ENCODE data around the gene DHRSX.
"Not testable (repeated sequence)": the region's sequence is repeated elsewhere in the genome, so short reads cannot be mapped to it uniquely, and the experiment has no call there.

DHRSX gene

DNA sequence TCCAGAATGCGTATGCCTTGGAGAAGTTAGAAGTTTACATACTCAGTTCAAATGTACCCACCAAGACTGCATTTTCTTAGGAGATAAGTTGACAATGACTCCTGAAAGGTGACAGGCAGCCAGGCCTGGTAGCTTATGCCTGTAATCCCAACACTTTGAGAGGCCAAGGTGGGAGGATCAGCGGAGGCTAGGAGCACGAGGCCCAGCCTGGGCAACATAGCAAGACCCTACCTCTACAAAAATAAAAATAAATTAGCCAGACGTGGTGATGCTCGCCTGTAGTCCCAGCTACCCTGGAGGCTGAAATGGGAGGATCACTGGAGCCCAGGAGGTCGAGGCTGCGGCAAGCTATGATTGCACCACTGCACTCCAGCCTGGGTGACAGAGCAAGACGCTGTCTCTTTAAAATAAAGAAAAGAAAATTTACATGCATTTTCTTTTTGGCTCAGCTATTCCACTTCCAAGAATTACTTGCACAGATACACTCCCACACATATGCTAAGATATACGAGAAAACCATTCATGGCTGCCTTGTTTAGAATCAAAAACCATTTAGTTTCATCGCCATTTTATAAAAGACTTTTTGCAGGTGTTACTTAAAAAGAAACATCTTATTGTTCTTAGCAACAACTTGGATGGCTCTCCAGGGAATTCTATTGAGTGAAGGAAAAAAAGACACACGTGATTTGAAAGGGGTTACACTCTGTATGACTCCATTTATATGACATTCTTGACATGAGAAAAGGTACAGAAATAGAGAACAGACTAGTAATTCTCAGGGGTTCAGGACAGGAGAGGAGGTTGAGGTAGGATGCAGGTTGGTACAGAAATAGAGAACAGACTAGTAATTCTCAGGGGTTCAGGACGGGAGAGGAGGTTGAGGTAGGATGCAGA lies 66.3 kb downstream of the DHRSX start:
- in situ Hi-C loops (cut with MboI; ENCODE audit: low sequenced_read_pairs), result no loop called here

DNA sequence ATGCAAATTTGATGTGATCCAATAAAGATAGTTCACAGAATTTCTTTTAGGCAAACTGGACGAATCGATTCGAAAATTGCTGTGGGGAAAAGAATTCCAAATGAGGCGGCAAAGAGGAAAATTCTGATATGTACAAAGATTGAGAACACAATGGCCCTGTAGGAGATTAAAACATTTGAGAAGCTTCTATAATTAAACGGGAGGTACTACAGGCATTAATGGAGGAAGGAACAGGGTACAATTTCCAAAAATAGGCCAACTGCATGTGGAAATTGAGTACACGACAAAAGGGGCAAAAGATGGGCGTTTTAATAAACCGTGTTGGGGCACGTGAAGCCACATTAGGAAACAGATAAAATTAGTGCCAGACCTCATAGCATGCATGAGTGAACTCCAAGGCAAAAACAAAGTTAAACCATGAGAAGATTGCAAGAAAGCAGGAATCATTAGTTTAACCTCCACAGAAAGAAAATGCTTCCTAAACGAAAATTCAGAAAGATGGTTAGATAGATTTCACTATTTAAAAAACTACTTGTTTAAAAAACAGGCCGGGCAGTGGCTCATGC lies 68.4 kb downstream of the DHRSX start:
- in situ Hi-C loops (cut with MboI; ENCODE audit: low sequenced_read_pairs), result no loop called here

DNA sequence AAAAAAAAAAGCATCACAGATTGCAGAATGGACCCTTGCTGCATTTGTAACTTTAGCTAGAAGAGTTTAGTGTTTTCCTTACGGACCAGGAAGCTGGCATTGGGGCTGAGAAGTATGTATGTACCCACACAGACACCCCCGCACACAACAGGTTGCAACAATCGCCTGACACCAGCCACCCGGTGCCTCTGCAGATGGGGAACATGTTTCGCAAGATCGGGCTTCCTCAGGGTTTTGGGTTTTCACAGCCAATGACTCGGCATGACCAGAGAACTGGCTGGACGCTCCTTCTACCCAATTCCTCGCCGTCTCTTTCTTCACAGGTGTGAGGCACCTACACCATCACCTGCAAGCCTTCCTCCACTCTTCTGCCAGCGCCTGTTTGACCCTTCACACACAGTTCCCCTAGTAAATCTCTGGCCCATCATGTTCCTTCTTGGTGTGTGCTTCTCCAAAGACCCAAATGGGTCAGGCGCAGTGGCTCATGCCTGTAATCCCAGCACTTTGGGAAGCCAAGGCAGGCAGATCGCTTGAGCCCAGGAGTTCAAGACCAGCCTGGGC lies 70.4 kb downstream of the DHRSX start:
- in situ Hi-C loops (cut with MboI; ENCODE audit: low sequenced_read_pairs), result no loop called here

DNA sequence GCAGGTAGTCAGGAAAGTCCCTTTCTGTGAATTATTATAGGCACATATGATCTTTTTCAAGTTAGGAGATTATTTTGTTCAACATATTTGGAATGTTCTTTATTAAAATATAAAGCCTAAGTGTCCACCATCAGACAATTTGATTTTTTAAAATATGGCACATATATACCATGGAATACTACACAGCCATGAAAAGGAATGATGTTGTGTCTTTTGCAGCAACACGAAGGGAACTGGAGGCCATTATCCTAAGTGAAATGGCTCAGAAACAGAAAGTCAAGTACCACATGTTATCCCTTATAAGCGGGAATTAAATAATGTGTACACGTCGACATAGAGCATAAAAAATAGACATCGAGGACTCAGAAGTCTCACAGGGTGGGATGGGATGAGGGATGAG lies 73.0 kb downstream of the DHRSX start:
- in situ Hi-C loops (cut with MboI; ENCODE audit: low sequenced_read_pairs), result no loop called here

DNA sequence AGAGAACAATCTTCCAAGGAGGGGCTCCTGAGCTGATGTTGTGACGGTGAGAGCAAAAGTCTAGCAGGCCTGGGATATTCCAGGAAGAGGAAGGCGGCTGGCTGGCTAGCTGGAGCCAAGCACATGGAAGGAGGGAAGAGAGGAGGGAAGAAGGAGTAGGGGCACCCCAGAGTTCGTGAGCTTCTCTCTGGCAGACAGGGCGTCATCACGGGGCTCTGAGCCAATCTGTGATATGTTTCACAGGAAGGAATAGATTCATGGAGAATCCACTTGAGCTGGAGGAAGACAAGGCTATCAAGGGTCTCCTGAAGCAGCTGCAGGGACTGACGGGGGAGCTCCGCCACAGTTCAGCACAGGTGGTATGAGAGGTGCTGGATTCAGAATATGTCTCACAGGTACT lies 73.6 kb downstream of the DHRSX start:
- in situ Hi-C loops (cut with MboI; ENCODE audit: low sequenced_read_pairs), result no loop called here

DNA sequence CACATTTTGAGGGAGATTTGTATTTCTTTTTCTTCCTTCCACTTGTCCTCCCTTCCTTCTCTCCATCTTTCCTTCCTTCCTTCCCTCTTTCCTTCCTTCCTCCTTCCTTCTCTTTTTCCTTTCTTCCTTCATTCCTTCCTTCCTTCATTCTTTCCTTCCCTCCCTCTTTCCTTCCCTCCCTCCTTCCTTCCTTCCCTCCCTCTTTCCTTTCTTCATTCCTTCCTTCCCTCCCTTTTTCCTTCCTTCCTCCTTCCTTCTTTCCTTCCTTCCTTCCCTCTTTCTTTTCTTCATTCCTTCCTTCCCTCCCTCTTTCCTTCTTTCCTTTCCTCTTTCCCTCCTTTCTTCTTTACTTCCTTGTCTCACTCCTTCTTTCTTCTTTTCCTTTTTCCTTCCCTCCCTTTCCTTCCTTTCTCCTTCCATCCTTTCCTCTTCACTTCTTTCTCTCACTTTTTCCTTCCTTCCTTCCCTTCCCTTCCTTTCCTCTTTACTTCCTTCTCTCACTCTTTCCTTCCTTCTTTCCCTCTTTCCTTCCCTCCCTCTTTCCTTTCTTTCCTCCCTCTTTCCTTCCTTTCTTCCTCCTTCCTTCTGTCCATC lies 74.4 kb downstream of the DHRSX start:
- in situ Hi-C loops (cut with MboI; ENCODE audit: low sequenced_read_pairs), result no loop called here

DNA sequence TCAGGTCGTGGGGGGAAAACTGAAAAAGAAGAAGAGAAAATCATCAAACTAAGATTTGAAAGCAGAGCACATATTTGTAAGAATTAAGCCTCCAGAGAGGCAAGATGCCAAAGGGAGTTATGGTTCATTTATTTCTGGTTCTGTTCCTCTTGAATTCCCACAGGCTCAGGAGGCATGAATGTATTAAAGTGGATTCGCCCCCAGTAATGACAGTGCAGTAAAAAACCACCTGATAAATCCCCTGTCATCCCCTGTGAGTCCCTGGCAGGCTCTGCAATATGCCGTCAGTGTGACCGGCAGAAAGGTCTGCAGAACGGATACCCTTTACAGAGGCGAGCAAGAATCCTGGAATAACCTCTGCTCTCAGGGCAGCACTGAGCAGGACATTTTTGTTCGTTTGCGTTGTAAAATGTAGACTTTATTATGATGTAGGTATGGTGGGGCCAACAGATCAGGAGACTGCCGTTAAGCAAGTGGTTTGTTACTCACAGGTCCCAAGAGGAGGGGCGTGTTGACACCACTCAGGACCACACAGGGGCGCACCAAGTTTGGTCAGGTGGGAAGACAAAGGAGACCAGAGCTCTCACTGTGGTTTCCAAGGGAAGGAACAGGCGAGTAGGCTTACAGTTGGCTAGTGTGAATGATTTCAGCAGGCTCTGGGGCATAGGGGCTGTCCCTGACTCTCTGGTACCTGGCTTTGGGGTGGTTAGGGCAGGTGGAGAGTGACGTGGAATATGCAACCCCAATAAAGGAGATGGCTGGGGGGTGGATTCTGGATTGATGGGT lies 75.3 kb downstream of the DHRSX start:
- in situ Hi-C loops (cut with MboI; ENCODE audit: low sequenced_read_pairs), result no loop called here

DNA sequence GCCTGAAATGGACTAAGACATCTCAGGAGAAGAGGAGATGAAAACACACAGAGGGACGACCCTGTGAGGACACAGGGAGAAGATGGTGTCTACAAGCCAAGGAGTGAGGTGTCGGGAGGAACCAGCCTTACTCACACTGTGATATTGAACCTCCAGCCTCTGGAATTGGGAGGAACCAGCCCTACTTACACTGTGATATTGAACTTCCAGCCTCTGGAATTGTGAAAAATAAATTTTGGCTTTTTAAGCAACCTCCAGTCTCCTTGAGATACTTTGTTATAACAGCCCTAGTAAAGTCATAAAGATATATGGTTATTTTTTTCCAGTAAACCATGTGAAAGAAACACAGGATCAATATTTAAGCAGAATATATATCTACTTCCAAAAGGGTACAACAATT lies 76.5 kb downstream of the DHRSX start:
- in situ Hi-C loops (cut with MboI; ENCODE audit: low sequenced_read_pairs), result no loop called here

DNA sequence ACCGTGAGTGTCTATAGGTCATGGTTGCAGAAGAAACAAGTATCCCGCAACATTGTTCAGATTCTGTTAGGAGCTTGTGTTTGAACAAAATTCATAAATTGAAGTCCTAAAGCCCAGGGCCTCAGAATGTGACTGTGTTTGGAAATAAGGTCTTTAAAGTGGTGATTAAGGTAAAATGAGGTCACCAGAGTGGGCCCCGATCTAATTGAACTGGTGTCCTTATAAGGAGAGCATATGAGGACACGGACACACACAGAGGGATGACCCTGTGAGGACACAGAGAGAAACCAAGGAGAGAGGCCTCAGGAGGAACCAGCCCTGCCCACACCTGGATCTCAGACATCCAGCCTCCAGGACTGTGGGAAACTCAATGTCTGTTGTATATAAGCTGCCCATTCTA lies 76.9 kb downstream of the DHRSX start:
- in situ Hi-C loops (cut with MboI; ENCODE audit: low sequenced_read_pairs), result no loop called here

DNA sequence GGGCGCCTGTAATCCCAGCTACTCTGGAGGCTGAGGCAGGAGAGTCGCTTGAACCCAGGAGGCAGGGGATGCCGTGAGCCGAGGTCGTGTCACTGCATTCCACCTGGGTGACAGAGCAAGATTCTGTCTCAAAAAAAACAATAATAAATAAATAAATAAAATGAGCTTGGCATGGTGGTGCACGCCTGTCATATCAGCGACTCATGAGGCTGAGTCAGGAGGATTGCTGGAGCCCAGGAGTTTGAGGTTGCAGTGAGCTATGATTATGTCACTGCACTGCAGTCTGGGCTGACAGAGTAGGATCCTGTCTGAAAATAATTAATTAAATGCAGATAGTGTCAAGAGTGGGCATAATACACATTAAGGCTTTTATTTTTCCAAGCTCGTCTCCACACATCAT lies 77.5 kb downstream of the DHRSX start:
- in situ Hi-C loops (cut with MboI; ENCODE audit: low sequenced_read_pairs), result no loop called here

DNA sequence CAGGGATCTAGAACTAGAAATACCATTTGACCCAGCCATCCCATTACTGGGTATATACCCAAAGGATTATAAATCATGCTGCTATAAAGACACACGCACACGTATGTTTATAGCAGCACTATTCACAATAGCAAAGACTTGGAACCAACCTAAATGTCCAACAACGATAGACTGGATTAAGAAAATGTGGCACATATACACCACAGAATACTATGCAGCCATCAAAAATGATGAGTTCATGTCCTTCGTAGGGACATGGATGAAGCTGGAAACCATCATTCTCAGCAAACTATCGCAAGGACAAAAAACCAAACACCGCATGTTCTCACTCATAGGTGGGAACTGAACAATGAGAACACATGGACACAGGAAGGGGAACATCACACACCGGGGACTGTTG lies 81.4 kb downstream of the DHRSX start:
- in situ Hi-C loops (cut with MboI; ENCODE audit: low sequenced_read_pairs), result not testable (repeated sequence)

DNA sequence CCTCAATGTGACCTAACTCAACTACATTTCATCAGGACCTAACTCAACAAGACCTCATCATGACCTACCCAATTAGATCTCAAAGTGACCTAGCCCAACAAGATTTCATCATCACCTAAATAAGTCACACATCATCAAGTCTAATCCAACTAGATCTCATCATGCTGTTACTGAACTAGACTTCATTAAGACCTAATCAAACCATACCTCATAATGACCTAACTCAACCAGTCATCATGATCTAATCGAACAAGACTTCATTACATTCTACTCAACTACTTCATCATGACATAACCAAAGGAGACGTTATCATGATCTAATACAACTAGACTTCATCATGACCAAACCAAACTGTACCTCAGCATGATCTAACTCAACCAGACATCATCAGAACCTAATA lies 82.8 kb downstream of the DHRSX start:
- in situ Hi-C loops (cut with MboI; ENCODE audit: low sequenced_read_pairs), result no loop called here

DNA sequence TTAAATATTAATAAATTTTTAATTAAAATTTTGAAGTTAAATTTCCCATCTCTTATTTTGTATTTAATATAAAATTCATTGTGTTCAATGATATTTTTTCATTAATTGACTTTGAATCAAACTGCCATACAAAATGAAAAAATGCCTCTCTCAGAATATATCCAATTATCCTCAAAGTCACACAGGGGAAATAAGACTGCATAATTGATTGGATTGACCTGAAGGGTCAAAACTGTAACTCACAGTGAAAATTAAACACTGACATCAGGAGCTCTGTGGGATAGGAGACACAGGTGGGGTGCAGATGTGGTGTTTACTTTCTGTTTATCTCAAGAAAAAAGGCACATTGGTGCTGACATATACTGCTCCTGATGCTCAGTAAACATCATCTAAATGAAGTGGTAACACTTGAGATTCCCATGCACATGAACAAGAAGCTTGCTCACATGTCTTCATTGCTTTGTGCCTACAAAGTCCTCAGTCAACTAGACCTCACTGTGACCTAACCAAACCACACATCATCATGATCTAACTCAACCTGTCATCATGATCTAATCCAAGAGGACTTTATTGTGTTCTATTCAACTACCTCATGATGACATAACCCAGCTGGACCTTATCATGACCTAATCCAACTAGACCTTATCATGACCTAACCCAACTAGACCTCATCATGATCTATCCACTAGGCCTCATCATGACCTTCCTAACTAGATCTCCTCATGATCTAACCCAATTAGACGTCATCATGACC lies 83.7 kb downstream of the DHRSX start:
- in situ Hi-C loops (cut with MboI; ENCODE audit: low sequenced_read_pairs), result no loop called here

DNA sequence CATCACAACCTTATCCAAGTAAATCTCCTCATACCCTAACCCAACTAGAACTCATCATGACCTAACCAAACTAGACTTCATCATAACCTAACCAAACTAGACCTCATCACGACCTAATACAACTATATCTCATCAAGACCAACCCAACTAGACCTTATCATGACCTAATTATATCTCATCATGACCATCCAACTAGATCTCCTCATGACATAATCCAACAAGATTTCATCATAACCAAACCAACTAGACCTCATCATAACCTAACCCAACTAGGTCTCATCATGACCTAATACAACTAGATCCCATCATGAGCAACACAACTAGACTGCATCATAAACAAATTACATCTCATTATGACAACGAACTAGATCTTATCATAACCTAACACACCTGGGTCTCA lies 86.4 kb downstream of the DHRSX start:
- in situ Hi-C loops (cut with MboI; ENCODE audit: low sequenced_read_pairs), result no loop called here

DNA sequence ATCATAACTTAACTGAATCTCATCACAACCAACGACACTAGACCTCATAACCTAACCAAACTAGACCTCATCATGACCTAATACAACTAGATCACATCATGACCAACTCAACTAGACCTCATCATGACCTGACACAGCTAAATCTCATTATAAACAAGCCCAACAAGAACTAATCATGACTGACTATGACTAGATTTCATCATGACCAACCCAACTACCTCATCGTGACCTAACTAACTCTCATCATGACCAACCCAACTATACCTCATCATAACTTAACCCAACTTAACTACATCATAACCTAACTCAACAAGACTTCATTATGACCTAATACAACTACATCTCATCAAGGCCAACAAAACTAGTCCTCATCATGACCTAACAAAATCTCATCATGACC lies 86.8 kb downstream of the DHRSX start:
- in situ Hi-C loops (cut with MboI; ENCODE audit: low sequenced_read_pairs), result no loop called here

DNA sequence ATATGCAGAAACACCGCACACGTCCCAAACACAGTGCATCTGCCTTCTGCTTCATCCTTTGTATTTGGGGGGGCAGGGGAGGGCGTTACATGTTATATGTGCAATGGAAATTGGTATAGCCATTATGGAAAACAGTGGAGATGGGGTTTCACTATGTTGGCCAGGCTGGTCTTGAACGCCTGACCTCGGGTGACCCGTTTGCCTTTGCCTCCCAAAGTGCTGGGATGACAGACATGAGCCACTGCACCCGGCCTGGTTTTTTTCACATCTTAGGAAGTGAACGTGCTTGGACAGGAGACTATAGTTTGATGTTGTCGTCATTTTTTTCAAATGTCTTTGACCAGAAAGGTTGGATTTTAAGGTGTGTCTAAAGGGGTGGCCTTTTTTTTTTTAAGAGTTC lies 88.6 kb downstream of the DHRSX start:
- in situ Hi-C loops (cut with MboI; ENCODE audit: low sequenced_read_pairs), result no loop called here

DNA sequence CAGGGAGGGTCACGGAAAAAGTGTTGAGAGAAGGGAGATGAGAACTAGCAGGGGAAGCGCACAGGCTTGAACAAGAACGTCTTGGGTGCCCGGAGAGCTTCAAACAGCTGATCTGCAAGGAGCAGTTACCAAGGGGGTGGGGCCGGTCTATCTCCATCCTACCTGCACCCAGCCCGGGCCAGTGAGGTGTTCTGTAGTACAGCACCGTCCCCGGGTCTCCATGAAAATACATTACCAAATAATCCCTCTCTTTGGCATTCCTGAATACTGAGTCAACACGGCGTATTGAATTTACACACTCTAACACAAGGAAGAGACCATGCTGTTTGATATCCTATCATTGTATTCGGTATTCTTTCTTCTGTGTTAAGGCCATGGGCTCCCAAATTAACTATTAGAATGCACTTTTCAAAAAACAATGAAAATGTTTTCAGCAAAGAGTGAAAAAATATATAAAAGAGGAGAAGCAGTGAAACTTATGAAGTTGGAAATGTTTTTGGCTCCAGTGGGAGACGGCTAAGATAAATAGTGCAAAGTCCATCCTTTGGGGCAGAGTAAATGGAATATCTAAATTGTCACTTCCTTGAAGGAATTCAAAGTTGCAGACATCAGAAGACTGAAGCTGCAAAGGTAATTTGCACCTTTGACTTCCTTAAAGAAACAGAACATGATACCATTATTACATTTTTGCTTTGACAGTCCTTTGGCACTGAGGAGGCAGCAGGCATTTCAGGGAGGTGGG lies 90.3 kb downstream of the DHRSX start:
- in situ Hi-C loops (cut with MboI; ENCODE audit: low sequenced_read_pairs), result no loop called here

DNA sequence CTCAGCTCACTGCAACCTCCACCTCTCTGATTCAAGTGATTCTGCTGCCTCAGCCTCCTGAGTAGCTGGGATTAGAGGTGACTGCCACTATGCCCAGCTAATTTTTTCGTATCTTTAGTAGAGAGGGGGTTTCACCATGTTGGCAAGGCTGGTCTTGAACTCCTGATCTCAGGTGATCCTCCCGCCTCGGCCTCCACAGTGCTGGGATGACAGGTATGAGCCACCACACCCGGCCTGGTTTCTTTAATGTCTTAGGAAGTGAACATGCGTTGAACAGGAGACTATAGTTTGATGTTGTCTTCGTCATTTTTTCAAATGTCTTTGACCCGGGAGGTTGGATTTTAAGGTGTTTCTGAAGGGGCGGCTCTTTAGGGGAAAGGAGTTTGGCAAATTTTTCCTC lies 91.0 kb downstream of the DHRSX start:
- in situ Hi-C loops (cut with MboI; ENCODE audit: low sequenced_read_pairs), result no loop called here

DNA sequence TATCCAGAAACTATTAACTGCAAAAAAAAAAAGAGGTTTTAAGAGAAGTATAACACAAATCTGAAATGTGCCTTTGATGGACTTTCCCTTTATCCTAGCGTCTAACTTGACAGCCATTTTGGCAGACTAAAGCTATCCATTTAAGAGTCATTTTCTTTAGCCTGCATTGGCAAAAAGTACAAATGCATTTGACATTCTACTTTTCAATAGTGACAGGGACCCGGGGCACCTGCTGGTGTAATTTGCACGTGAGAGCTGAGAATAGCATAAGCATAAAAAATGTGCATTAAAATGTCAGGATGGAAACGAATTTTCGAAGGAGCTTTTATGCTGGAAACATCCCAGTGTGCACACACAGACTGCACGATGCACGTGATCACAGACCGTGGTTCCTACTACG lies 91.9 kb downstream of the DHRSX start:
- in situ Hi-C loops (cut with MboI; ENCODE audit: low sequenced_read_pairs), result no loop called here
